T-cell (primary cell): ENCODE measurements around the gene LENEP. TPM values are rescaled to one million over a fixed set of nuclear protein-coding genes. Genes with fewer than 3 reads are reported as not detected.
"Not testable (repeated sequence)": the region's sequence is repeated elsewhere in the genome, so short reads cannot be mapped to it uniquely, and the experiment has no call there.

Experiments
- ATAC-seq, 4 experiments: fragments of 200-7000 bp in 3 of 4; fragments of 150-1000 bp in 1 of 4; cut with Tn5 transposase; replicated peaks in 1 of 4; 1 replicate in 3 of 4; 2 replicates in 1 of 4; pipeline ENCODE4 v1.10.0; 2021; ENCODE audit warnings: moderate library complexity in 3 of 4, mild to moderate bottlenecking in 2 of 4, moderate number of reproducible peaks in 1 of 4
- CTCF ChIA-PET, 2 donors: fragments of 300-600 bp; sonication (Branson Sonifier 250); formaldehyde crosslinking; loops; one replicate each; lab custom pipeline; 2022; ENCODE audit warnings: antibody characterized with exemption in 2 of 2; lab: Charles Lee
- POLR2A ChIA-PET, 2 donors: fragments of 300-600 bp; sonication (Branson Sonifier 250); formaldehyde crosslinking; loops; one replicate each; lab custom pipeline; 2022; ENCODE audit warnings: antibody characterized with exemption in 2 of 2; lab: Charles Lee
- DNase-seq, 35 experiments: peaks; one replicate each; pipeline versions ENCODE4 v3.0.0 to v3.0.0-alpha.2; 2013 to 2023
- H3K27ac ChIP-seq: one replicate; pipeline ENCODE4 v1.5.1; 2013; ENCODE audit warnings: low read length
- H3K27me3 ChIP-seq, 2 experiments: replicated peaks in 1 of 2; 1 replicate in 1 of 2; 2 replicates in 1 of 2; pipeline versions ENCODE4 v1.6.1 to v1.7.0; 2013; ENCODE audit warnings: low read length in 1 of 2, mixed read lengths in 1 of 2; ENCODE audit not compliant: control insufficient read depth in 2 of 2, insufficient read depth in 2 of 2; ENCODE audit errors: extremely low read depth in 1 of 2
- H3K36me3 ChIP-seq, 2 donors: 1 replicate in 1 of 2; 2 replicates in 1 of 2; pipeline versions ENCODE4 v1.6.1 to v1.7.0; 2013; ENCODE audit warnings: low read length in 1 of 2; ENCODE audit not compliant: control insufficient read depth in 2 of 2, insufficient read depth in 1 of 2; ENCODE audit errors: extremely low read depth in 1 of 2
- H3K4me1 ChIP-seq, 2 experiments: 1 replicate in 1 of 2; 2 replicates in 1 of 2; pipeline versions ENCODE4 v1.6.1 to v1.7.0; 2013; ENCODE audit warnings: low read length in 2 of 2, mixed read lengths in 1 of 2; ENCODE audit not compliant: insufficient read depth in 2 of 2, control insufficient read depth in 1 of 2; ENCODE audit errors: extremely low read depth in 1 of 2
- H3K4me3 ChIP-seq, 2 donors: 1 replicate in 1 of 2; 2 replicates in 1 of 2; pipeline versions ENCODE4 v1.5.1 to v1.7.0; 2013; ENCODE audit warnings: mild to moderate bottlenecking in 2 of 2, low read length in 1 of 2, moderate library complexity in 1 of 2; ENCODE audit not compliant: control insufficient read depth in 1 of 2; ENCODE audit errors: extremely low read depth in 1 of 2
- H3K9me3 ChIP-seq: 2 replicates; pipeline ENCODE4 v1.7.0; 2013
- H3K27ac Mint-ChIP-seq, 2 donors: one replicate each; pipeline ENCODE4 v1.8.0; 2020 to 2021; ENCODE audit warnings: mild to moderate bottlenecking in 2 of 2, mixed read lengths in 2 of 2
- H3K27me3 Mint-ChIP-seq, 2 donors: one replicate each; pipeline ENCODE4 v1.8.0; 2021 to 2022; ENCODE audit warnings: mixed read lengths in 2 of 2
- H3K36me3 Mint-ChIP-seq: one replicate; pipeline ENCODE4 v1.8.0; 2021; ENCODE audit warnings: mixed read lengths
- H3K4me1 Mint-ChIP-seq, 3 donors: one replicate each; pipeline ENCODE4 v1.8.0; 2020 to 2022; ENCODE audit warnings: mixed read lengths in 3 of 3, mild to moderate bottlenecking in 1 of 3
- H3K4me3 Mint-ChIP-seq, 3 donors: one replicate each; pipeline ENCODE4 v1.8.0; 2020 to 2022; ENCODE audit warnings: mild to moderate bottlenecking in 3 of 3, mixed read lengths in 3 of 3, moderate library complexity in 3 of 3
- H3K9me3 Mint-ChIP-seq, 3 donors: one replicate each; pipeline ENCODE4 v1.8.0; 2020 to 2022; ENCODE audit warnings: mixed read lengths in 3 of 3
- WGBS: methylation state at CpG from one replicate; pipeline ENCODE4 v1.1.5; 2013; ENCODE audit warnings: missing lambda C conversion rate; ENCODE audit not compliant: insufficient coverage; 5-methylcytosine and 5-hydroxymethylcytosine counted together
- total RNA-seq, 35 experiments: library from RNA in 6 of 35; stranded (reverse) in 6 of 35; fragments of 120-200 nt in 1 of 35; gene quantifications; one replicate each; pipeline versions ENCODE4 v1.2.1 to v1.2.4 and lab custom pipeline; 2013 to 2026

LENEP gene
- total RNA-seq, 5 donors from 2014 or later (not counting 1 experiment from before 2014, with no cell fraction given), result 1.3 to 3.0 (median 1.6) TPM; not detected in 2

DNA sequence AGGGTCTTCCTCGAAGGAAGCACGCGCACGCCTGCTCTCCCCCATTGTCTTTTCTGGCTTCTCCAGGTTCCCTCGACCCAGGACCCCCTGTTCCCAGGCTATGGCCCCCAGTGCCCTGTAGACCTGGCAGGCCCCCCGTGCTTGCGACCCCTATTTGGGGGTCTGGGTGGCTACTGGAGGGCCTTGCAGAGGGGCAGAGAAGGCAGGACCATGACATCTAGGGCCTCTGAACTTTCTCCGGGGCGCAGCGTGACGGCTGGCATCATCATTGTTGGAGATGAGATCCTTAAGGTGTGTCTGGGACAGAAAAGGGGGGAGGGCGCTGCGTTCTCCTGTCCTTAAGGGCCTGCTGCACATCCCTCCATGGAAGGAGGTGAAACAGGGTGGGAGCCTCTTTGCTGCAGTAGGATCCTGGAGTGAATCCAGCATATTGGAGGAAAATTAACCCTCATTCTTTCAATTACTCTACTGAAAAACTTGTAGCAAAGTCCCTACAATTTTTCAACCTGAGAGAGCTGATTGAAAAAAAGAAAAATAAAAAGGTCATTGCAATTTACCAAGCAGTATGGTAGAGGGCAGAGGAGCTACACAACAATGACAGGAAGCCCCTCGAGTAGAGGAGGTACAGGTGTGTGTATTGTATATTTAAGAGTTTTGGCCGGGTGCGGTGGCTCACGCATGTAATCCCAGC is 9.5 kb upstream of the LENEP start:
- WGBS, result 6% methylated on average over 10 of the region's 17 CpGs
- H3K27me3 Mint-ChIP-seq, result no peaks in the 10 kb centered on the region
- Histone ChIP-seq H3K4me3 (peak overlapping the region; percentile 67 to 84), H3K36me3 (peaks cover 7 to 27% of the 10 kb centered on the region in 2 donors), H3K27me3 (no peaks in the 10 kb centered on the region), H3K4me1 (peaks cover 14 to 28% of the 10 kb centered on the region in 2 experiments), H3K9me3 (no peaks in the 10 kb centered on the region), H3K27ac (peak overlapping the region; percentile 52)
- ATAC-seq (no peak), DNase-seq (peak in 1 of 35 experiments; percentile 28)
- H3K4me1 Mint-ChIP-seq, result peaks cover 8 to 21% (median 21%) of the 10 kb centered on the region in 3 donors
- peaks cover 13% of the 10 kb centered on the region for H3K36me3 Mint-ChIP-seq
- H3K4me3 Mint-ChIP-seq, result no peak overlapping the region
- ChIA-PET CTCF (interaction anchor here (0.5 to 3.4 kb wide), 15 partner anchors 10 to 190 kb away, joined by 3 to 29 read pairs (median 4); partner anchors contain the start of genes ADAM15 (in 1 of the 2), LENEP (in 1 of the 2), PBXIP1 (in 1 of the 2) and PYGO2 (in 1 of the 2)), POLR2A (interaction anchor here (0.7 to 3.0 kb wide), 2 partner anchors 29 to 47 kb away, joined by 3 to 19 read pairs; partner anchors contain the start of gene PBXIP1 (in 1 of the 2))
- H3K27ac Mint-ChIP-seq, result no peak overlapping the region
- no peaks in the 10 kb centered on the region for H3K9me3 Mint-ChIP-seq

GRCh38 chr1:154986736-154987135 is 6.7 kb upstream of the LENEP start:
- POLR2A ChIA-PET, H3K4me3 Mint-ChIP-seq, H3K27me3 Mint-ChIP-seq, H3K27ac Mint-ChIP-seq, H3K27me3 ChIP-seq, H3K27ac ChIP-seq, H3K4me3 ChIP-seq, H3K9me3 Mint-ChIP-seq, DNase-seq, ATAC-seq, H3K9me3 ChIP-seq: not testable (repeated sequence)
- CTCF ChIA-PET, result interaction anchor here in 1 of 2 donors (0.6 to 1.5 kb wide), 3 partner anchors 12 to 577 kb away, joined by 3 to 6 read pairs (median 4); no protein-coding TSS in a partner anchor
- Histone ChIP-seq H3K36me3 (peaks cover 11 to 48% of the 10 kb centered on the region in 2 donors), H3K4me1 (peaks cover 14 to 34% of the 10 kb centered on the region in 2 experiments)
- Mint-ChIP-seq H3K4me1 (peaks cover 17 to 29% (median 24%) of the 10 kb centered on the region in 3 donors), H3K36me3 (peaks cover 22% of the 10 kb centered on the region)
- WGBS, result no CpG with 5 or more reads among the region's 4 CpGs

DNA sequence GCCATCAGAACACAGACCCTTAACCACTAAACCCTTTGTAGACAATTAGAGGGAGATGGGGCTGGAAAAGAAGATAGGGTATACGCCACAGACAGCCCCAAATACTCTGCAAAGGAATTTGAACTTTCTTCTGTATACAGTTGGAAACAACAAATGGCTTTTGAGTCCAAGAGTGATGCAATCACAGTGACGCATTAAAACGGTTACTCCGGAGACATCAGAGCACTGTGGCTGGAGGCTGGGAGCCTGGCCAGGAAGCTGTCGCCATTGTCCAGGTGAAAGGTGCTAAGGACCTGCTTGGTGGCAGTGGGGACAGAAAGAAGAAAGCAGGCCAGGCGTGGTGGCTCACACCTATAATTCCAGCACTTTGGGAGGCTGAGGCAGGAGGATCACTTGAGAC is 6.1 kb upstream of the LENEP start:
- H3K4me3 Mint-ChIP-seq, result no peak overlapping the region
- Histone ChIP-seq H3K9me3 (no peaks in the 10 kb centered on the region), H3K36me3 (peaks cover 11 to 48% of the 10 kb centered on the region in 2 donors), H3K27ac (no peak overlapping the region), H3K4me1 (peaks cover 14 to 29% of the 10 kb centered on the region in 2 experiments), H3K4me3 (no peak overlapping the region), H3K27me3 (no peaks in the 10 kb centered on the region)
- no peak for DNase-seq
- H3K9me3 Mint-ChIP-seq, result no peaks in the 10 kb centered on the region
- ChIA-PET CTCF (interaction anchor here (0.9 to 1.5 kb wide), 4 partner anchors 9 to 29 kb away, joined by 3 to 6 read pairs (median 3); no protein-coding TSS in a partner anchor), POLR2A (interaction anchor here in 1 of 2 donors (0.7 kb wide), 1 partner anchor 76 kb away, joined by 3 read pairs; the partner anchor contains the start of gene EFNA4)
- no peak for ATAC-seq
- H3K27me3 Mint-ChIP-seq, result no peaks in the 10 kb centered on the region
- no peak overlapping the region for H3K27ac Mint-ChIP-seq
- peaks cover 22% of the 10 kb centered on the region for H3K36me3 Mint-ChIP-seq
- WGBS, result 97% methylated on average over 4 of the region's 6 CpGs
- H3K4me1 Mint-ChIP-seq, result peaks cover 17 to 29% (median 24%) of the 10 kb centered on the region in 3 donors

DNA sequence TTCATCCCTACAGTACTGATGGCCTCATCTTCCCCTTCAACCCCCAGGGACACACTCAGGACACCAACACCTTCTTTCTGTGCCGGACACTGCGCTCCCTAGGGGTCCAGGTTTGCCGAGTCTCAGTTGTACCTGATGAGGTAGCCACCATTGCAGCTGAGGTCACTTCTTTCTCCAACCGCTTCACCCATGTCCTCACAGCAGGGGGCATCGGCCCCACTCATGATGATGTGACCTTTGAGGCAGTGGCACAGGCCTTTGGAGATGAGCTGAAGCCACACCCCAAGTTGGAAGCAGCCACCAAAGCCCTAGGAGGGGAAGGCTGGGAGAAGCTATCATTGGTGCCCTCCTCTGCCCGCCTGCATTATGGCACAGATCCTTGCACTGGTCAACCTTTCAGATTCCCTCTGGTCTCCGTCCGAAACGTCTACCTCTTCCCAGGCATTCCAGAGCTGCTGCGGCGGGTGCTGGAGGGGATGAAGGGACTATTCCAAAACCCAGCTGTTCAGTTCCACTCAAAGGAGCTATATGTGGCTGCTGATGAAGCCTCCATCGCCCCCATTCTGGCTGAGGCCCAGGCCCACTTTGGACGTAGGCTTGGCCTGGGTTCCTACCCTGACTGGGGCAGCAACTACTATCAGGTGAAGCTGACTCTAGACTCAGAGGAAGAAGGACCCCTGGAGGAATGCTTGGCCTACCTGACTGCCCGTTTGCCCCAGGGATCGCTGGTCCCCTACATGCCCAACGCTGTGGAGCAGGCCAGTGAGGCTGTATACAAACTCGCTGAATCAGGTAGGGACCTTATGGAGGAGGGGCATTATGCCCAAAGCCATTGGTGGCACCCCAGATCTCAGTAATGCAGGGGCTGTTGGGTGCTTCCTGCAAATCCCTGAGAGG is 5.1 kb upstream of the LENEP start:
- no peaks in the 10 kb centered on the region for H3K27me3 Mint-ChIP-seq
- H3K36me3 Mint-ChIP-seq, result peaks cover 22% of the 10 kb centered on the region
- no peak overlapping the region for H3K27ac Mint-ChIP-seq
- ChIA-PET CTCF (interaction anchor here (0.5 to 1.2 kb wide), 4 partner anchors 8 to 28 kb away, joined by 3 read pairs; no protein-coding TSS in a partner anchor), POLR2A (interaction anchor here (0.6 to 0.7 kb wide), 2 partner anchors 11 to 75 kb away, joined by 3 read pairs; partner anchors contain the start of gene EFNA4 (in 1 of the 2))
- H3K4me3 Mint-ChIP-seq, result no peak overlapping the region
- DNase-seq, result peak in 1 of 35 experiments; percentile 25
- Histone ChIP-seq H3K36me3 (peaks cover 11 to 53% of the 10 kb centered on the region in 2 donors), H3K27ac (no peak overlapping the region), H3K27me3 (no peaks in the 10 kb centered on the region), H3K4me1 (peaks cover 9 to 24% of the 10 kb centered on the region in 2 experiments), H3K9me3 (no peaks in the 10 kb centered on the region), H3K4me3 (no peak overlapping the region)
- no peak for ATAC-seq
- no peaks in the 10 kb centered on the region for H3K9me3 Mint-ChIP-seq
- H3K4me1 Mint-ChIP-seq, result peaks cover 17 to 29% (median 24%) of the 10 kb centered on the region in 3 donors
- WGBS, result 96% methylated on average over 14 of the region's 17 CpGs

DNA sequence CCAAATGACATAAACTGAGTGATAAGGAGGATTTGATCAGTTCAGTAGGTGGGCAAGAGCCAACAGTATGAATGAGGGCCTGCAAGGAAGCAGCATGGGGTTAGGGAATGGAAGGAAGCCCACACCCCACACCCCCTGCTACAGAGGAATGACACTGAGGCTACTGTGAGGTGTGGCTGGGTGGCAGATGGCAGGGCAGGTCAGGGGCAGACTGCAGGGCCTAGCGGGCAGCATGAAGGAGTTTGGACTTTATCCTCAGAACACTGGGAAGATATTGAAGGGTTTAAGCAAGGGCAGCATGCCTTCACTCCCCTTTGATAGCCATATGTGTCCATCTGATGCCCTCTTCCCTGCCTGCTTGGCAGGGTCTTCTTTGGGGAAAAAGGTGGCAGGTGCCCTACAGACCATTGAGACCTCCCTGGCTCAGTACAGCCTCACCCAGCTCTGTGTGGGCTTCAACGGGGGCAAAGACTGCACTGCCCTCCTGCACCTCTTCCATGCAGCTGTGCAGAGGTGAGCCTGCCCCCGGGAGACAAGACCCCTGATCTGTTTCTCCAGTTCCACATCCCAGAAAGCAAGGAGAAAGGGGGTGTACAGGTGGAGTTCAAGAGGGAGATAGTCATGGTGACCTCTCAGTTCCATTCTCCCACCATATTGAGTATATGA is 4.1 kb upstream of the LENEP start:
- Mint-ChIP-seq H3K27me3 (no peaks in the 10 kb centered on the region), H3K9me3 (no peaks in the 10 kb centered on the region), H3K4me1 (peaks cover 17 to 23% (median 18%) of the 10 kb centered on the region in 3 donors), H3K27ac (no peak overlapping the region), H3K36me3 (peaks cover 22% of the 10 kb centered on the region), H3K4me3 (no peak overlapping the region)
- ATAC-seq (no peak), DNase-seq (no peak)
- H3K9me3 ChIP-seq, result no peaks in the 10 kb centered on the region
- peaks cover 0 to 15% of the 10 kb centered on the region in 2 experiments for H3K4me1 ChIP-seq
- ChIA-PET POLR2A (no interaction called here), CTCF (no interaction called here)
- no peak overlapping the region for H3K27ac ChIP-seq
- peaks cover 13 to 53% of the 10 kb centered on the region in 2 donors for H3K36me3 ChIP-seq
- no peaks in the 10 kb centered on the region for H3K27me3 ChIP-seq
- WGBS, result 100% methylated on average over 1 of the region's 3 CpGs
- no peak overlapping the region for H3K4me3 ChIP-seq
